ENCODE data around the gene KNDC1. TPM values are rescaled to one million over a fixed set of nuclear protein-coding genes. Genes with fewer than 3 reads are reported as not detected.

Gene KNDC1
- total RNA-seq, 1 donor from 2014 or later: 10.3 TPM

DNA sequence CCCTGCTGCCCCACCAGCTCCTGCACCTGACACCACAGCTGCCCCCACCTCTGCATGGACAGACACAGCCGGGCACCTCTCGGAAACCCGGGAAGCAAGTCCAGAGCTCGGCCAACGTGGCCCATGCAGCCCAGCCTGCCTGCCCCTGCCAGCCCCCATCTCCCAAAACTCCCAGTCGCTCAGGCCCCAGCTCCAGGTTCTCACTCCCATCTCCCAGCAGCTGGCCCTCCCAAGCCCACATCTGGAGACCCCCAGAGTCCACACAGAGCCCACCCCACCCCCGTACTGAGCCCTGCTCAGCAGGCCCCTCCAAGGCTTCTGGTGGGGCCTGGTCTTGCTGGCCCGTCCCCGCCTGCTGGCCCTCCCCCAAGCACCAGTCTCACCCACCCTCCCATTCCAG, 37.8 kb downstream of the KNDC1 start:
- TF ChIP-seq, protein P1, sequence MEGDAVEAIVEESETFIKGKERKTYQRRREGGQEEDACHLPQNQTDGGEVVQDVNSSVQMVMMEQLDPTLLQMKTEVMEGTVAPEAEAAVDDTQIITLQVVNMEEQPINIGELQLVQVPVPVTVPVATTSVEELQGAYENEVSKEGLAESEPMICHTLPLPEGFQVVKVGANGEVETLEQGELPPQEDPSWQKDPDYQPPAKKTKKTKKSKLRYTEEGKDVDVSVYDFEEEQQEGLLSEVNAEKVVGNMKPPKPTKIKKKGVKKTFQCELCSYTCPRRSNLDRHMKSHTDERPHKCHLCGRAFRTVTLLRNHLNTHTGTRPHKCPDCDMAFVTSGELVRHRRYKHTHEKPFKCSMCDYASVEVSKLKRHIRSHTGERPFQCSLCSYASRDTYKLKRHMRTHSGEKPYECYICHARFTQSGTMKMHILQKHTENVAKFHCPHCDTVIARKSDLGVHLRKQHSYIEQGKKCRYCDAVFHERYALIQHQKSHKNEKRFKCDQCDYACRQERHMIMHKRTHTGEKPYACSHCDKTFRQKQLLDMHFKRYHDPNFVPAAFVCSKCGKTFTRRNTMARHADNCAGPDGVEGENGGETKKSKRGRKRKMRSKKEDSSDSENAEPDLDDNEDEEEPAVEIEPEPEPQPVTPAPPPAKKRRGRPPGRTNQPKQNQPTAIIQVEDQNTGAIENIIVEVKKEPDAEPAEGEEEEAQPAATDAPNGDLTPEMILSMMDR (IDR thresholded peaks at IDR 0.05): no peak
- Histone ChIP-seq H3K9me3 (no peaks in the 10 kb centered on the region), H3K27ac (no peak overlapping the region), H3K36me3 (no peaks in the 10 kb centered on the region), H3K4me3 (no peak overlapping the region), H3K4me1 (no peaks in the 10 kb centered on the region), H3K27me3 (ENCODE audit: low read depth) (no peaks in the 10 kb centered on the region)
- ATAC-seq (no peak), DNase-seq (no peak)
- intact Hi-C loops (cut with DNase I): no loop called here

DNA sequence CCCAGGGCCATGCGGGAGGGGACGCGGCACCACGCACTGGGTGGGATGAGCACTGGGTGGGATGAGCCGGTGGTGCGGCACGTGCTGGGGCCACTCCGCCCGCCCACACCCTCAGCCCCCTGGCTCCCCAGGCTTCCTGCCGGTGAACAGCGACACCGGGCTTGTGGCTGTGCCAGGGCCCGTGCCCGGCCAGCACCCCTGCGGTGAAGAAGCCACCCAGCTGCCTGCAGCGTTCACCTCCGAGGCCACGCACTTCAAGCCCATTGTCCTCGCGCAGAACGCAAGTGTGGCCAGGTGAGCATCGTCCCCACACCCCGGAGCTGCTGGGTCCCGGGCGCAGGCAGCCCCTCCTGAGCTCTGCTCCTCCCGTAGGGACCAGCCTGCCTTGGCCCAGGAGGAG, 38.2 kb downstream of the KNDC1 start:
- Histone ChIP-seq H3K27ac (no peak overlapping the region), H3K27me3 (ENCODE audit: low read depth) (no peaks in the 10 kb centered on the region), H3K4me3 (no peak overlapping the region), H3K36me3 (no peaks in the 10 kb centered on the region), H3K4me1 (no peaks in the 10 kb centered on the region), H3K9me3 (no peaks in the 10 kb centered on the region)
- TF ChIP-seq, protein P1 (IDR thresholded peaks at IDR 0.05): no peak
- intact Hi-C loops (cut with DNase I): no loop called here
- ATAC-seq (no peak), DNase-seq (no peak)

DNA sequence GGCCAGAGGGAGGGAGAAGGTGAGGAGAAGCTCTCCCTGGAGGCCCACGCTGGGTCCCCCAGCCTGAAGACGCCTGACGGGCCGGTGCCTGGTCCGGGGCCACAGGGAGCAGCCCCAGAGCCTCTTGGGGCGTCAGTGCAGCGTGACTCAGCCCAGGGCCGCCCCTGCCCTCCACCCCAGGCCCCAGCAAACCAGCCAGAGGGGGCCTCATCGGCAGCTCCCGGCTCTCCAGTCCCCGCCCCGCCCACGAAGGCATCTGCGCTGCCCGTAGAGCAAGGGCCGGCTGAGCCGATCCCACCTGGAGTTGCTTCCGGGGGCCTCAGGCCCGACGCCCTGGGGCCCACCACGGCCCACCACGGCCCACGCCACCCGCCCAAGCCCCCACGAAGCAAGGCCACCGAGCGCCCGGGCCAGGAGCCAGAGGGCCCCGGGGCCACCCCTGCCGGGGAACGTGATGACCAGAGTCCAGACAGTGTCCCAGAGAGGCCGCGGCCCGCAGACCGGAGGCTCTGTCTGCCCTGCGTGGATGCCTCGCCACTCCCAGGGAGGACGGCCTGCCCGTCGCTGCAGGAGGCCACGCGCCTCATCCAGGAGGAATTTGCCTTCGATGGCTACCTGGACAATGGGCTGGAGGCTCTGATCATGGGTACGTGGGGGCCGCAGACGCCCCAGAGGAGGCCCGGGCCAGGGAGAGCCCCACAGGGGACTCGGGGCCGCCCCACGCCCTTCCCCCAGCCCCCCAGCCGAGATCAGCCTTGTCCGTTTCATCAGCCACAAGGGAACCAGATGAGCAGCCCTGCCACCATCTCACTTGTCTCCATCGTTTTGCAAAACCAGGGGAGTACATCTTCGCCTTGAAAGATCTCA, 38.8 kb downstream of the KNDC1 start:
- no peak for DNase-seq
- no peak for ATAC-seq
- intact Hi-C loops (cut with DNase I): no loop called here

GRCh38 chr10:133199488-133199885, 39.5 kb downstream of the KNDC1 start:
- no peaks in the 10 kb centered on the region for H3K9me3 ChIP-seq
- TF ChIP-seq, protein P1 (IDR thresholded peaks at IDR 0.05): no peak
- no peak overlapping the region for H3K27ac ChIP-seq
- no peak for DNase-seq
- H3K4me3 ChIP-seq: no peak overlapping the region
- no peaks in the 10 kb centered on the region for H3K4me1 ChIP-seq
- no peaks in the 10 kb centered on the region for H3K27me3 ChIP-seq (ENCODE audit: low read depth)
- intact Hi-C loops (cut with DNase I): no loop called here
- ATAC-seq: no peak
- H3K36me3 ChIP-seq: no peaks in the 10 kb centered on the region

More for the DNA sequence above, 38.8 kb downstream of the KNDC1 start:
- no peak overlapping the region for H3K4me3 ChIP-seq
- H3K27ac ChIP-seq: no peak overlapping the region
- TF ChIP-seq, protein P1 (IDR thresholded peaks at IDR 0.05): no peak
- no peaks in the 10 kb centered on the region for H3K9me3 ChIP-seq
- no peaks in the 10 kb centered on the region for H3K4me1 ChIP-seq
- H3K36me3 ChIP-seq: no peaks in the 10 kb centered on the region
- H3K27me3 ChIP-seq (ENCODE audit: low read depth): no peaks in the 10 kb centered on the region

GRCh38 chr10:133199992-133200611, 40.1 kb downstream of the KNDC1 start:
- Histone ChIP-seq H3K4me3 (no peak overlapping the region), H3K9me3 (no peaks in the 10 kb centered on the region), H3K27me3 (ENCODE audit: low read depth) (no peaks in the 10 kb centered on the region), H3K27ac (no peak overlapping the region), H3K4me1 (no peaks in the 10 kb centered on the region), H3K36me3 (no peaks in the 10 kb centered on the region)
- ATAC-seq (no peak), DNase-seq (no peak)
- TF ChIP-seq, protein P1 (IDR thresholded peaks at IDR 0.05): no peak
- intact Hi-C loops (cut with DNase I): no loop called here

All from lower lobe of right lung (tissue), 2 donors.